DND-41 (cell line): ENCODE data around the gene TNFRSF19.

ENCODE experiments used
- EZH2 ChIP-seq: IDR thresholded peaks from 3 replicates; pipeline ENCODE4 v1.6.1; 2012; ENCODE audit warnings: borderline replicate concordance, low read depth, mild to moderate bottlenecking, moderate library complexity, low read length, inconsistent platforms; ENCODE audit not compliant: severe bottlenecking
- TF ChIP-seq, protein P1 (sequence below): IDR thresholded peaks from 2 replicates; pipeline ENCODE4 v1.5.1; 2012; ENCODE audit warnings: borderline replicate concordance, low read length, moderate library complexity, mild to moderate bottlenecking; ENCODE audit not compliant: poor library complexity, severe bottlenecking; ENCODE audit errors: extremely low read depth

DNA sequence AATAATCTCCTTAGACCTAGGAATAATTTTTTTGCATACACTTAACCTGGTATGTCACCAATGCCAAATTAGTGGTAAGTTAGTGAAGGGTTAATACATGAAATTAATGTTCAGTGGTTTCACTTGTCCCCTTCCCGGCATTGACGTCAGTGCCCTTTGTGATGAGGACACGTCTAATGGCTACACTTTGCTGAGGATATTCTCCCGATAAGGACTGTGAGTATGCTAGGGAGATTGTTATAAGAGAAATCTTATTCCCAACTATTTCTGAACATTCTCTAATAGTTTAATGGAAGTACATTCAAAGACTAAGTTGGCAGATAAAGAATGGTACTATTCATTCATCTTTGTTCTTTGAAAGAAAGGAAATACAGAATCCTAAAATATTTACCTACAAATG, 102.4 kb downstream of the TNFRSF19 start:
- TF ChIP-seq, protein P1, sequence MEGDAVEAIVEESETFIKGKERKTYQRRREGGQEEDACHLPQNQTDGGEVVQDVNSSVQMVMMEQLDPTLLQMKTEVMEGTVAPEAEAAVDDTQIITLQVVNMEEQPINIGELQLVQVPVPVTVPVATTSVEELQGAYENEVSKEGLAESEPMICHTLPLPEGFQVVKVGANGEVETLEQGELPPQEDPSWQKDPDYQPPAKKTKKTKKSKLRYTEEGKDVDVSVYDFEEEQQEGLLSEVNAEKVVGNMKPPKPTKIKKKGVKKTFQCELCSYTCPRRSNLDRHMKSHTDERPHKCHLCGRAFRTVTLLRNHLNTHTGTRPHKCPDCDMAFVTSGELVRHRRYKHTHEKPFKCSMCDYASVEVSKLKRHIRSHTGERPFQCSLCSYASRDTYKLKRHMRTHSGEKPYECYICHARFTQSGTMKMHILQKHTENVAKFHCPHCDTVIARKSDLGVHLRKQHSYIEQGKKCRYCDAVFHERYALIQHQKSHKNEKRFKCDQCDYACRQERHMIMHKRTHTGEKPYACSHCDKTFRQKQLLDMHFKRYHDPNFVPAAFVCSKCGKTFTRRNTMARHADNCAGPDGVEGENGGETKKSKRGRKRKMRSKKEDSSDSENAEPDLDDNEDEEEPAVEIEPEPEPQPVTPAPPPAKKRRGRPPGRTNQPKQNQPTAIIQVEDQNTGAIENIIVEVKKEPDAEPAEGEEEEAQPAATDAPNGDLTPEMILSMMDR = no peak
- no peak for TF ChIP-seq EZH2
